ENCODE results near the gene CDC16. TPM values are rescaled to one million over a fixed set of nuclear protein-coding genes. Genes with fewer than 3 reads are reported as not detected.
A peak's percentile ranks its signal among the peaks of the same experiment; 100 is the strongest.

The CDC16 gene
- total RNA-seq, 1 donor from 2014 or later: 51.8 TPM

GRCh38 chr13:114286808-114287207, 52.1 kb downstream of the CDC16 start:
- DNase-seq (ENCODE audit: low read depth): peak; percentile 37

GRCh38 chr13:114288157-114288591, 53.5 kb downstream of the CDC16 start:
- TF ChIP-seq CTCF (IDR thresholded peaks at IDR 0.05; ENCODE audit: insufficient read depth, low read length, poor library complexity, severe bottlenecking): no peak

More at GRCh38 chr13:114286808-114287207, 52.1 kb downstream of the CDC16 start:
- Histone ChIP-seq H3K27me3 (ENCODE audit: control insufficient read depth, insufficient read depth, low read length) (no peaks in the 10 kb centered on the region), H3K36me3 (ENCODE audit: control insufficient read depth, insufficient read depth, low read length) (peaks cover 1% of the 10 kb centered on the region), H3K4me3 (ENCODE audit: low read depth, low read length) (no peak overlapping the region)
- no peak for TF ChIP-seq CTCF (IDR thresholded peaks at IDR 0.05; ENCODE audit: insufficient read depth, low read length, poor library complexity, severe bottlenecking)

GRCh38 chr13:114296448-114296847, 61.8 kb downstream of the CDC16 start:
- DNase-seq (ENCODE audit: low read depth): no peak
- peaks cover 1% of the 10 kb centered on the region for H3K36me3 ChIP-seq (ENCODE audit: control insufficient read depth, insufficient read depth, low read length)
- H3K27me3 ChIP-seq (ENCODE audit: control insufficient read depth, insufficient read depth, low read length): no peaks in the 10 kb centered on the region
- no peak overlapping the region for H3K4me3 ChIP-seq (ENCODE audit: low read depth, low read length)
- no peak for TF ChIP-seq CTCF (IDR thresholded peaks at IDR 0.05; ENCODE audit: insufficient read depth, low read length, poor library complexity, severe bottlenecking)

More at GRCh38 chr13:114288157-114288591, 53.5 kb downstream of the CDC16 start:
- Histone ChIP-seq H3K36me3 (ENCODE audit: control insufficient read depth, insufficient read depth, low read length) (peaks cover 1% of the 10 kb centered on the region), H3K27me3 (ENCODE audit: control insufficient read depth, insufficient read depth, low read length) (no peaks in the 10 kb centered on the region), H3K4me3 (ENCODE audit: low read depth, low read length) (no peak overlapping the region)
- no peak for DNase-seq (ENCODE audit: low read depth)

GRCh38 chr13:114296902-114297301, 62.2 kb downstream of the CDC16 start:
- Histone ChIP-seq H3K36me3 (ENCODE audit: control insufficient read depth, insufficient read depth, low read length) (peaks cover 1% of the 10 kb centered on the region), H3K4me3 (ENCODE audit: low read depth, low read length) (no peak overlapping the region), H3K27me3 (ENCODE audit: control insufficient read depth, insufficient read depth, low read length) (no peaks in the 10 kb centered on the region)
- no peak for DNase-seq (ENCODE audit: low read depth)
- TF ChIP-seq CTCF (IDR thresholded peaks at IDR 0.05; ENCODE audit: insufficient read depth, low read length, poor library complexity, severe bottlenecking): no peak

GRCh38 chr13:114298866-114299265, 64.2 kb downstream of the CDC16 start:
- Histone ChIP-seq H3K4me3 (ENCODE audit: low read depth, low read length) (no peak overlapping the region), H3K27me3 (ENCODE audit: control insufficient read depth, insufficient read depth, low read length) (no peaks in the 10 kb centered on the region), H3K36me3 (ENCODE audit: control insufficient read depth, insufficient read depth, low read length) (peaks cover 1% of the 10 kb centered on the region)
- DNase-seq (ENCODE audit: low read depth): no peak
- TF ChIP-seq CTCF (IDR thresholded peaks at IDR 0.05; ENCODE audit: insufficient read depth, low read length, poor library complexity, severe bottlenecking): no peak

GRCh38 chr13:114299604-114300305, 65.1 kb downstream of the CDC16 start:
- no peak for DNase-seq (ENCODE audit: low read depth)
- no peak for TF ChIP-seq CTCF (IDR thresholded peaks at IDR 0.05; ENCODE audit: insufficient read depth, low read length, poor library complexity, severe bottlenecking)
- Histone ChIP-seq H3K27me3 (ENCODE audit: control insufficient read depth, insufficient read depth, low read length) (no peaks in the 10 kb centered on the region), H3K36me3 (ENCODE audit: control insufficient read depth, insufficient read depth, low read length) (peaks cover 1% of the 10 kb centered on the region), H3K4me3 (ENCODE audit: low read depth, low read length) (no peak overlapping the region)

All from kidney epithelial cell (primary cell).